ENCODE data around the gene HS2ST1. TPM values are rescaled to one million over a fixed set of nuclear protein-coding genes. Genes with fewer than 3 reads are reported as not detected.

The HS2ST1 gene
- total and polyA plus RNA-seq, 8 donors, result 22.5 to 92.2 (median 70.7) TPM

GRCh38 chr1:87052400-87052799, 138.0 kb downstream of the HS2ST1 start:
- Histone ChIP-seq H3K27ac (no peak overlapping the region), H3K9me3 (peaks cover 0 to 11% of the 10 kb centered on the region in 2 donors), H3K4me1 (peaks cover 0 to 4% of the 10 kb centered on the region in 2 donors), H3K36me3 (no peaks in the 10 kb centered on the region), H3K27me3 (no peaks in the 10 kb centered on the region), H3K4me3 (no peak overlapping the region)
- no peak for TF ChIP-seq CTCF (IDR thresholded peaks at IDR 0.05)
- DNase-seq (no peak), ATAC-seq (no peak)
- intact Hi-C loops (cut with DNase I), result no loop called here

- Histone ChIP-seq H3K9me3 (peaks cover 0 to 6% of the 10 kb centered on the region in 2 donors), H3K36me3 (no peaks in the 10 kb centered on the region), H3K27ac (no peak overlapping the region), H3K4me3 (no peak overlapping the region), H3K4me1 (peaks cover 0 to 4% of the 10 kb centered on the region in 2 donors), H3K27me3 (no peaks in the 10 kb centered on the region)
- ATAC-seq (no peak), DNase-seq (no peak)
- intact Hi-C loops (cut with DNase I), result no loop called here
- TF ChIP-seq CTCF (IDR thresholded peaks at IDR 0.05), result no peak
These were observed 138.5 kb downstream of the HS2ST1 start for GRCh38 chr1:87052961-87053360.

GRCh38 chr1:87053446-87053845, 139.0 kb downstream of the HS2ST1 start:
- Histone ChIP-seq H3K4me3 (no peak overlapping the region), H3K9me3 (peaks cover 0 to under 1% of the 10 kb centered on the region in 2 donors), H3K36me3 (no peaks in the 10 kb centered on the region), H3K4me1 (peaks cover 0 to 4% of the 10 kb centered on the region in 2 donors), H3K27me3 (no peaks in the 10 kb centered on the region), H3K27ac (no peak overlapping the region)
- intact Hi-C loops (cut with DNase I), result no loop called here
- no peak for ATAC-seq
- no peak for DNase-seq
- no peak for TF ChIP-seq CTCF (IDR thresholded peaks at IDR 0.05)

GRCh38 chr1:87056974-87057373, 142.5 kb downstream of the HS2ST1 start:
- no peak for DNase-seq
- no peaks in the 10 kb centered on the region for H3K9me3 ChIP-seq
- H3K4me1 ChIP-seq, result peaks cover 0 to 4% of the 10 kb centered on the region in 2 donors
- intact Hi-C loops (cut with DNase I), result no loop called here
- H3K27ac ChIP-seq, result no peak overlapping the region
- H3K27me3 ChIP-seq, result no peaks in the 10 kb centered on the region
- no peak for TF ChIP-seq CTCF (IDR thresholded peaks at IDR 0.05)
- no peaks in the 10 kb centered on the region for H3K36me3 ChIP-seq
- no peak overlapping the region for H3K4me3 ChIP-seq
- ATAC-seq, result no peak

GRCh38 chr1:87058343-87058649, 143.9 kb downstream of the HS2ST1 start:
- no peak for ATAC-seq

More at GRCh38 chr1:87058343-87058649, 143.9 kb downstream of the HS2ST1 start:
- Histone ChIP-seq H3K27me3 (no peaks in the 10 kb centered on the region), H3K36me3 (no peaks in the 10 kb centered on the region), H3K9me3 (no peaks in the 10 kb centered on the region), H3K4me3 (no peak overlapping the region), H3K27ac (peak overlapping the region in 1 of 2 donors; percentile 20), H3K4me1 (peaks cover 0 to 4% of the 10 kb centered on the region in 2 donors)
- TF ChIP-seq CTCF (IDR thresholded peaks at IDR 0.05), result no peak
- intact Hi-C loops (cut with DNase I), result no loop called here
- no peak for DNase-seq
